SU-DHL-6 (cell line): Measurements from ENCODE around the gene TGFB2.

Source experiments
- H2AFZ ChIP-seq: fragments of 200-600 bp; sonication (generic); 2 replicates; pipeline ENCODE4 v1.6.1; 2014; ENCODE audit warnings: low read depth, mild to moderate bottlenecking, moderate library complexity, mixed read lengths, antibody characterized with exemption, low read length; ENCODE audit not compliant: severe bottlenecking
- H3F3A ChIP-seq: fragments of 200-600 bp; shearing (Covaris generic); 2 replicates; pipeline ENCODE4 v1.6.0; 2016; ENCODE audit warnings: antibody characterized with exemption, mild to moderate bottlenecking; ENCODE audit not compliant: insufficient read depth
- H3K27ac ChIP-seq: fragments of 200-600 bp; sonication (generic); 2 replicates; pipeline ENCODE4 v1.5.1; 2016; ENCODE audit warnings: low read depth, mild to moderate bottlenecking, low read length, moderate library complexity, mixed read lengths
- H3K27me3 ChIP-seq: fragments of 200-600 bp; sonication (generic), shearing (Covaris generic); 2 replicates; pipeline ENCODE4 v1.6.0; 2014; ENCODE audit warnings: mild to moderate bottlenecking, low read length
- H3K36me3 ChIP-seq: fragments of 200-600 bp; sonication (generic); 2 replicates; pipeline ENCODE4 v1.6.1; 2014; ENCODE audit warnings: mild to moderate bottlenecking, low read length, mixed read lengths
- H3K4me2 ChIP-seq: fragments of 300-600, 200-600 bp; shearing (Covaris generic), sonication (generic); 2 replicates; pipeline ENCODE4 v1.6.0; 2014; ENCODE audit warnings: low read length, low read depth, mild to moderate bottlenecking; ENCODE audit not compliant: poor library complexity, severe bottlenecking
- H3K4me3 ChIP-seq: fragments of 200-600 bp; sonication (generic); 2 replicates; pipeline ENCODE4 v1.5.1; 2014; ENCODE audit warnings: antibody characterized with exemption, low read length, mild to moderate bottlenecking, mixed read lengths; ENCODE audit not compliant: insufficient read depth, poor library complexity, severe bottlenecking
- H3K79me2 ChIP-seq: fragments of 200-600 bp; sonication (generic); 2 replicates; pipeline ENCODE4 v1.6.1; 2014; ENCODE audit warnings: mild to moderate bottlenecking, low read length, moderate library complexity; ENCODE audit not compliant: insufficient read depth
- H3K9ac ChIP-seq: fragments of 200-600 bp; sonication (generic); 2 replicates; pipeline ENCODE4 v1.7.0; 2014; ENCODE audit warnings: mild to moderate bottlenecking, low read length
- H3K9me2 ChIP-seq: fragments of 200-600 bp; sonication (generic); replicated peaks from 2 replicates; pipeline ENCODE4 v1.6.1; 2014; ENCODE audit warnings: low read length; ENCODE audit not compliant: insufficient read depth
- H3K9me3 ChIP-seq: fragments of 200-600 bp; sonication (generic); 2 replicates; pipeline ENCODE4 v1.6.1; 2014; ENCODE audit warnings: low read length, mixed read lengths; ENCODE audit not compliant: insufficient read depth
- H4K20me1 ChIP-seq: fragments of 200-600 bp; sonication (generic); 2 replicates; pipeline ENCODE4 v1.6.1; 2014; ENCODE audit warnings: low read depth, mild to moderate bottlenecking, antibody characterized with exemption, low read length, moderate library complexity, mixed read lengths
- CTCF ChIP-seq: fragments of 200-600 bp; sonication (generic); IDR thresholded peaks from one replicate; pipeline ENCODE4 v1.5.1; 2017; ENCODE audit warnings: antibody characterized with exemption, mild to moderate bottlenecking, low read length, moderate library complexity; ENCODE audit not compliant: insufficient read depth, poor library complexity, severe bottlenecking
- EZH2phosphoT487 ChIP-seq: fragments of 200-600 bp; sonication (generic), shearing (Covaris generic); conservative IDR thresholded peaks from 2 replicates; pipeline ENCODE4 v1.6.1; 2018; ENCODE audit warnings: mild to moderate bottlenecking, antibody characterized with exemption, low read length, moderate library complexity, mixed read lengths

TGFB2 gene

GRCh38 chr1:218408135-218408534 lies 63.0 kb downstream of the TGFB2 start:
- Histone ChIP-seq H3K36me3 (no peaks in the 10 kb centered on the region), H3K9me2 (no peaks in the 10 kb centered on the region), H2AFZ (no peak overlapping the region), H3K9ac (no peak overlapping the region), H3F3A (no peaks in the 10 kb centered on the region), H4K20me1 (no peaks in the 10 kb centered on the region), H3K79me2 (no peaks in the 10 kb centered on the region), H3K27ac (no peak overlapping the region), H3K9me3 (no peaks in the 10 kb centered on the region), H3K4me3 (no peak overlapping the region), H3K27me3 (no peaks in the 10 kb centered on the region), H3K4me2 (no peak overlapping the region)
- TF ChIP-seq CTCF (no peak), EZH2phosphoT487 (no peak)

DNA sequence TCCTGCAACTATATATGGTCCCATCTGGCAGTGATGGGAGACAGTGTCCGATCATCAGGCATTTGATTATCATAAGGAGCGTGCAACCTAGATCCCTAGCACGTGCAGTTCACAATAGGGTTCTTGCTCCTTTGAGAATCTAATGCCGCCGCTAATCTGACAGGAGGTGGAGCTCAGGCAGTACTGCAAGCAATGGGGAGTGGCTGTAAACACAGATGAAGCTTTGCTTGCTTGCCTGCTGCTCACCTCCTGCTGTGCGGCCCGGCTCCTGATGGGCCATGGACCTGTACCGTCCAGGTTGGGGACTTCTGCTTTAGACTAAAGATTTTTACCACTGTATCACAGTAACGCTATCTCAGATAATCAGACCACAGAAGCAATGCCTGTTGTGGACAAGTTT lies 63.8 kb downstream of the TGFB2 start:
- TF ChIP-seq CTCF, result no peak
- no peak overlapping the region for H3K4me2 ChIP-seq
- no peaks in the 10 kb centered on the region for H3K36me3 ChIP-seq

DNA sequence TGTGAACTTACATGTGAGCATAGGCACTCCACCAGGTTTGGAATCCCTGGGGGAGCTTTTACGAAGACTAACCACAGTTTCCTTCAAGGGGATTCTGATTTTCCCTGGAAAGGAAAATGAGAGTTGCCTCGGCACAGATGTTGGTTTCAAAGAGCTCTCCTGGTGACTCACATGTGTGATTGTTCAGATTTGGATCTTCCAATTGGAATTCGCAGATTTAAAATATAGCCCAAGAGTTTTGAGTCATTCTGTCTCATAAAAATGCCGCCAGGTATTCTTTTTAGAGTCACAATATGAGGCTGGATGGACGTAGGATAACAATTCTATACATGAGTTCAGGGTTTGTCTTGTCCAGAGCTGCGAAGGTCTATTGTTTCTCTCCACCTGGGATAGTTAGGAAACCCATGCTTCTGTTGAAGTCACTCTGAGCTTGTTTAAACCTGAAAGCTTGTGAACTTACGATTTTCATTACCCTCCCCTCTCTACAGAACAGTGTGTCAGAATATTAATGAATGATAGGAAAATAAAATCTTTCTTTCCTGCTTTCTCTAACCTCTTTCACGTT lies 64.9 kb downstream of the TGFB2 start:
- Histone ChIP-seq H2AFZ (no peak overlapping the region), H3K79me2 (no peaks in the 10 kb centered on the region), H3K4me3 (no peak overlapping the region), H3K9ac (no peak overlapping the region), H3K36me3 (no peaks in the 10 kb centered on the region), H3K27ac (no peak overlapping the region), H3F3A (no peaks in the 10 kb centered on the region), H3K4me2 (no peak overlapping the region), H3K27me3 (no peaks in the 10 kb centered on the region), H4K20me1 (no peaks in the 10 kb centered on the region), H3K9me3 (no peaks in the 10 kb centered on the region), H3K9me2 (no peaks in the 10 kb centered on the region)
- TF ChIP-seq EZH2phosphoT487 (no peak), CTCF (no peak)

More for the DNA sequence above, 63.8 kb downstream of the TGFB2 start:
- Histone ChIP-seq H3K79me2 (no peaks in the 10 kb centered on the region), H3K9me3 (no peaks in the 10 kb centered on the region), H3K4me3 (no peak overlapping the region), H4K20me1 (no peaks in the 10 kb centered on the region), H2AFZ (no peak overlapping the region), H3K9me2 (no peaks in the 10 kb centered on the region), H3F3A (no peaks in the 10 kb centered on the region), H3K27ac (no peak overlapping the region), H3K27me3 (no peaks in the 10 kb centered on the region), H3K9ac (no peak overlapping the region)
